ENCODE measurements around the gene LEO1.

Gene LEO1

GRCh38 chr15:51936105-51936478 is 35.5 kb downstream of the LEO1 start:
- TF ChIP-seq CTCF (IDR thresholded peaks at IDR 0.05; ENCODE audit: low read depth, low read length), result no peak
- TF ChIP-seq MAX (IDR thresholded peaks at IDR 0.05; ENCODE audit: low read depth, low read length), result no peak
- TF ChIP-seq MYC (IDR thresholded peaks at IDR 0.05; ENCODE audit: low read depth, low read length), result no peak
- no peak for TF ChIP-seq POLR2A (IDR thresholded peaks at IDR 0.05; ENCODE audit: extremely low read depth, insufficient read length)
- no peak for DNase-seq (ENCODE audit: low read depth)
- H3K4me3 ChIP-seq (ENCODE audit: low read depth, low read length), result no peak overlapping the region

GRCh38 chr15:51935466-51936104 is 36.0 kb downstream of the LEO1 start:
- H3K4me3 ChIP-seq (ENCODE audit: low read depth, low read length), result no peak overlapping the region

GRCh38 chr15:51932161-51932560 is 39.4 kb downstream of the LEO1 start:
- TF ChIP-seq MYC (IDR thresholded peaks at IDR 0.05; ENCODE audit: low read depth, low read length) (no peak), MAX (IDR thresholded peaks at IDR 0.05; ENCODE audit: low read depth, low read length) (no peak), POLR2A (IDR thresholded peaks at IDR 0.05; ENCODE audit: extremely low read depth, insufficient read length) (no peak), CTCF (IDR thresholded peaks at IDR 0.05; ENCODE audit: low read depth, low read length) (no peak)
- no peak for DNase-seq (ENCODE audit: low read depth)
- H3K4me3 ChIP-seq (ENCODE audit: low read depth, low read length), result no peak overlapping the region

More at GRCh38 chr15:51935466-51936104, 36.0 kb downstream of the LEO1 start:
- DNase-seq (ENCODE audit: low read depth), result no peak
- TF ChIP-seq POLR2A (IDR thresholded peaks at IDR 0.05; ENCODE audit: extremely low read depth, insufficient read length) (no peak), MAX (IDR thresholded peaks at IDR 0.05; ENCODE audit: low read depth, low read length) (no peak), CTCF (IDR thresholded peaks at IDR 0.05; ENCODE audit: low read depth, low read length) (no peak), MYC (IDR thresholded peaks at IDR 0.05; ENCODE audit: low read depth, low read length) (no peak)

- TF ChIP-seq CTCF (IDR thresholded peaks at IDR 0.05; ENCODE audit: low read depth, low read length), result no peak
- TF ChIP-seq MAX (IDR thresholded peaks at IDR 0.05; ENCODE audit: low read depth, low read length), result no peak
- no peak for TF ChIP-seq MYC (IDR thresholded peaks at IDR 0.05; ENCODE audit: low read depth, low read length)
- TF ChIP-seq POLR2A (IDR thresholded peaks at IDR 0.05; ENCODE audit: extremely low read depth, insufficient read length), result no peak
- no peak overlapping the region for H3K4me3 ChIP-seq (ENCODE audit: low read depth, low read length)
- DNase-seq (ENCODE audit: low read depth), result no peak
Measured at GRCh38 chr15:51931638-51932037, 39.9 kb downstream of the LEO1 start.

- TF ChIP-seq CTCF (IDR thresholded peaks at IDR 0.05; ENCODE audit: low read depth, low read length), result no peak
- TF ChIP-seq MAX (IDR thresholded peaks at IDR 0.05; ENCODE audit: low read depth, low read length), result no peak
- TF ChIP-seq POLR2A (IDR thresholded peaks at IDR 0.05; ENCODE audit: extremely low read depth, insufficient read length), result no peak
- no peak for TF ChIP-seq MYC (IDR thresholded peaks at IDR 0.05; ENCODE audit: low read depth, low read length)
- no peak overlapping the region for H3K4me3 ChIP-seq (ENCODE audit: low read depth, low read length)
- no peak for DNase-seq (ENCODE audit: low read depth)
Measured at GRCh38 chr15:51931016-51931415, 40.6 kb downstream of the LEO1 start.

Measured in NB4 (cell line).